Medulla oblongata (tissue), 1 donor: ENCODE results near the gene CASK.

Experiments
- DNase-seq: peaks from one replicate; pipeline ENCODE4 v3.0.0-alpha.2; 2015; ENCODE audit errors: extremely low spot score

CASK gene

GRCh38 chrX:41837270-41837944 is 85.9 kb downstream of the CASK start:
- no peak for DNase-seq

GRCh38 chrX:41828826-41829225 is 94.5 kb downstream of the CASK start:
- DNase-seq: no peak

GRCh38 chrX:41827886-41828285 is 95.5 kb downstream of the CASK start:
- DNase-seq: no peak

GRCh38 chrX:41825796-41826195 is 97.6 kb downstream of the CASK start:
- DNase-seq: no peak

GRCh38 chrX:41824551-41824950 is 98.8 kb downstream of the CASK start:
- DNase-seq: no peak

GRCh38 chrX:41823402-41823801 is 100.0 kb downstream of the CASK start:
- no peak for DNase-seq

GRCh38 chrX:41822892-41823291 is 100.5 kb downstream of the CASK start:
- DNase-seq: no peak

GRCh38 chrX:41808047-41808446 is 115.3 kb downstream of the CASK start:
- DNase-seq: no peak

GRCh38 chrX:41802958-41803357 is 120.4 kb downstream of the CASK start:
- DNase-seq: no peak

GRCh38 chrX:41799661-41800060 is 123.7 kb downstream of the CASK start:
- no peak for DNase-seq

GRCh38 chrX:41796577-41796976 is 126.8 kb downstream of the CASK start:
- DNase-seq: no peak

GRCh38 chrX:41796046-41796445 is 127.3 kb downstream of the CASK start:
- DNase-seq: no peak

- no peak for DNase-seq
Measured at GRCh38 chrX:41789374-41789773, 134.0 kb downstream of the CASK start.

- DNase-seq: peak; percentile 5
Measured at GRCh38 chrX:41785685-41786084, 137.7 kb downstream of the CASK start.

GRCh38 chrX:41781500-41781899 is 141.9 kb downstream of the CASK start:
- peak; percentile 3 for DNase-seq

- DNase-seq: no peak
Measured at GRCh38 chrX:41779941-41780340, 143.4 kb downstream of the CASK start.

GRCh38 chrX:41779030-41779564 is 144.3 kb downstream of the CASK start:
- no peak for DNase-seq

GRCh38 chrX:41761702-41762101 is 161.7 kb downstream of the CASK start:
- DNase-seq: no peak

- no peak for DNase-seq
Measured at GRCh38 chrX:41761169-41761568, 162.2 kb downstream of the CASK start.

- DNase-seq: peak; percentile 37
Measured at GRCh38 chrX:41759817-41760216, 163.5 kb downstream of the CASK start.

GRCh38 chrX:41758401-41758800 is 165.0 kb downstream of the CASK start:
- no peak for DNase-seq

- DNase-seq: no peak
Measured at GRCh38 chrX:41750716-41751115, 172.6 kb downstream of the CASK start.

- DNase-seq: no peak
Measured at GRCh38 chrX:41739871-41740270, 183.5 kb downstream of the CASK start.

- DNase-seq: no peak
Measured at GRCh38 chrX:41737065-41737464, 186.3 kb downstream of the CASK start.
